IPS-20b (cell line): Measurements from ENCODE around the gene PALLD.

Experiments used
- H3K27ac ChIP-seq: one replicate; pipeline ENCODE4 v1.5.1; 2013; ENCODE audit warnings: low read length
- H3K27me3 ChIP-seq: 2 replicates; pipeline ENCODE4 v1.6.1; 2013; ENCODE audit warnings: mild to moderate bottlenecking, low read length, inconsistent platforms; ENCODE audit not compliant: insufficient read depth
- H3K36me3 ChIP-seq: 2 replicates; pipeline ENCODE4 v1.6.1; 2013; ENCODE audit warnings: low read depth, mild to moderate bottlenecking, inconsistent platforms, low read length, moderate library complexity; ENCODE audit not compliant: insufficient read depth
- H3K4me1 ChIP-seq: 2 replicates; pipeline ENCODE4 v1.6.1; 2013; ENCODE audit warnings: mild to moderate bottlenecking, control low read depth, inconsistent platforms, low read length, moderate library complexity; ENCODE audit not compliant: insufficient read depth
- H3K4me3 ChIP-seq: 2 replicates; pipeline ENCODE4 v1.5.1; 2013; ENCODE audit warnings: mild to moderate bottlenecking, low read length, inconsistent platforms
- H3K9ac ChIP-seq: 2 replicates; pipeline ENCODE4 v1.6.1; 2013; ENCODE audit warnings: low read depth, mild to moderate bottlenecking, inconsistent platforms, low read length, moderate library complexity
- H3K9me3 ChIP-seq: 2 replicates; pipeline ENCODE4 v1.6.1; 2013; ENCODE audit warnings: mild to moderate bottlenecking, low read depth, low read length, inconsistent platforms; ENCODE audit not compliant: insufficient read depth

Gene PALLD

DNA sequence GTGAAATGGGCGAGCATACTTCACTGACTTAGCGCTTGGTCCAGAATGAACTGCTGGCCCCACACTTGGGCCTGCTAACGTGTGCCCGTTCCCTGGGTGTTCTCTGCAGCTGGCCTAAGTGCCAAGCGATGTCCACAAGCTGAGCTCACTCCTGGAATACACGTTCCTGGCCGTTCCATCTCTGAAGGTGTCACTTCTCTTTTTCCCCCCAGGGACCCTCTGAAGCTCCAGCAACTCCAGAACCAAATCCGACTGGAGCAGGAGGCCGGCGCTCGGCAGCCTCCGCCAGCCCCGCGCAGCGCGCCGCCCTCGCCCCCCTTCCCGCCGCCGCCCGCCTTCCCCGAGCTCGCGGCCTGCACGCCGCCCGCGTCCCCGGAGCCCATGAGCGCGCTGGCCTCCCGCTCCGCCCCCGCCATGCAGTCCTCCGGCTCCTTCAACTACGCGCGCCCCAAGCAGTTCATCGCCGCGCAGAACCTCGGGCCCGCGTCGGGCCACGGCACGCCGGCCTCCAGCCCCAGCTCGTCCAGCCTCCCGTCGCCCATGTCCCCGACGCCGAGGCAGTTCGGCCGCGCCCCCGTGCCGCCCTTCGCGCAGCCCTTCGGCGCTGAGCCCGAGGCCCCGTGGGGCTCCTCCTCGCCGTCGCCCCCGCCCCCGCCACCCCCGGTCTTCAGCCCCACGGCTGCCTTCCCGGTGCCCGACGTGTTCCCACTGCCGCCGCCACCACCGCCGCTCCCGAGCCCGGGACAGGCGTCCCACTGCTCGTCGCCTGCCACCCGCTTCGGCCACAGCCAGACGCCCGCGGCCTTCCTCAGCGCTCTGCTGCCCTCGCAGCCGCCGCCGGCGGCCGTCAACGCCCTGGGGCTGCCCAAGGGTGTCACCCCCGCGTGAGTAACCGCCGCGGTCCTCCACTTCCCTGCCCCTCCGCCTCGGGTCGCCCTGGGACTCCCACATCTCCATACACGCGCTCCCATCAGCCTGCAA is 380.9 kb downstream of the PALLD start:
- Histone ChIP-seq H3K9ac (no peak overlapping the region), H3K9me3 (no peaks in the 10 kb centered on the region), H3K27me3 (no peaks in the 10 kb centered on the region), H3K4me3 (no peak overlapping the region), H3K36me3 (peaks cover 30% of the 10 kb centered on the region), H3K27ac (no peak overlapping the region), H3K4me1 (no peaks in the 10 kb centered on the region)

DNA sequence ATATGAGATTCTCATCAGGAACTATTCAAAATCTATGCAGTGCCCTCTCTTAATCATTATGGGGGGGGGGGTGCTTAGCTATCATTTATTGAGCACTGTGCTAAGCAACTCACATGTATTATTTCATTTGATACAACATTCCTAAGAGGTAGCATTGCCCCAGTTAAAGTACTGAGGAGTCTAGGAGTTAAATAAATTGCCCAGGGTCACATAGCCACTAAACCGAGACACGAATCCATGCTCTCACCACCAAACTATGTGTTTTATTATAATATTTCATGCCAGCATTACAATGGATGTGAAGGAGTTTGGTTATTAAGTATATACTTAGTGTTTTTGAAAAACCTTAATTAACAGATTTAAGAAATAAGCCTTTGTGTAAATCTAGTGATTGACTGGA is 381.8 kb downstream of the PALLD start:
- no peak overlapping the region for H3K9ac ChIP-seq
- H3K27ac ChIP-seq: no peak overlapping the region
- H3K9me3 ChIP-seq: no peaks in the 10 kb centered on the region
- H3K4me3 ChIP-seq: no peak overlapping the region
- H3K36me3 ChIP-seq: peaks cover 34% of the 10 kb centered on the region
- no peaks in the 10 kb centered on the region for H3K27me3 ChIP-seq
- H3K4me1 ChIP-seq: no peaks in the 10 kb centered on the region

DNA sequence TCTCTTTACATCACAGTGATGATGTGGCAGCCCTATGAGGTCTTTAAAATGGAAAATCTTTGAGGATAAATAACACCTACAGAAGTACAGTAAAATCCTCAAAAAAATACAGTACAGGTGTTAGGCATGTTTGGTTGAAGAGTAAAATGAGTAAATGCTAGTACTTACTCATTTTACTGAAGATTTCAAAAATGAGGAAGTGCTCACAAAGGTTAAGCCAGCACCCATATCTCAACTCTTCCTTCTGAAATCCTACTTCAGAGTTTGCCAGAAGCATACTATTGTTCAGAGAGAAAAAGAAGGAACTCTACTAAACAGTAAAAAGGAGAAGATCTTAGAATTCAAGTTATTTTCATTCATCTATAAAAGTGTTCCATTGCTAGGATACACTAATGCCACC is 382.3 kb downstream of the PALLD start:
- H3K36me3 ChIP-seq: peaks cover 35% of the 10 kb centered on the region
- H3K9ac ChIP-seq: no peak overlapping the region
- H3K4me3 ChIP-seq: no peak overlapping the region
- H3K4me1 ChIP-seq: no peaks in the 10 kb centered on the region
- H3K27ac ChIP-seq: no peak overlapping the region
- no peaks in the 10 kb centered on the region for H3K9me3 ChIP-seq
- H3K27me3 ChIP-seq: no peaks in the 10 kb centered on the region

DNA sequence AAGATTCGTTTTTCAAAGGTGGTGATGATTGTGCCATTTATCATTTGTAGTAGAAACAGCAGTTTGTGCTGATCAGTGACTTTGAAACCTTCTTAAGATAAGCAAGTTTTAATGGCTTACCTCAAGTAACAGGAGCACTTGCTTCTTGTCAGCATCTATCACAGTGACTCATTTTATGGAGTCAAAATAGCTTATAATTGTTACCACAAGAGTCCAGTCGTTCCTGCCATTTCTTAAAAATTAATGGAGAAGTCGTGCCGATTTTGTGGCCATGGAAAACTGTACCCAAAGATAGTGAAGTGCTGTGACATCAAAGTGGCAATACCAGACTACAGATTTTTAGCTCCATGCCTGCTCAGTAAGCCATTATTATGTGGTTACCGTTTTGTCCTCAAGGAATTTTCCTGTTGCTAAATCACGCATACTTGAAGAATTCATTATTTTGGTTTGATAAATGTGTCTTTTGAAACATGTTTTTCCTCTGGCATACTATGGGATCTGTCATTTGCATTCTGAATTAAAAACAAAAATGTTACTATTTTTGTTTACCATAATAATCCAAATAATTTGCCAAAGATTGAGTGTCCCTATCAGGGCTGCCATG is 383.3 kb downstream of the PALLD start:
- H3K9ac ChIP-seq: no peak overlapping the region
- no peak overlapping the region for H3K27ac ChIP-seq
- peaks cover 35% of the 10 kb centered on the region for H3K36me3 ChIP-seq
- no peak overlapping the region for H3K4me3 ChIP-seq
- no peaks in the 10 kb centered on the region for H3K9me3 ChIP-seq
- H3K4me1 ChIP-seq: no peaks in the 10 kb centered on the region
- no peaks in the 10 kb centered on the region for H3K27me3 ChIP-seq

DNA sequence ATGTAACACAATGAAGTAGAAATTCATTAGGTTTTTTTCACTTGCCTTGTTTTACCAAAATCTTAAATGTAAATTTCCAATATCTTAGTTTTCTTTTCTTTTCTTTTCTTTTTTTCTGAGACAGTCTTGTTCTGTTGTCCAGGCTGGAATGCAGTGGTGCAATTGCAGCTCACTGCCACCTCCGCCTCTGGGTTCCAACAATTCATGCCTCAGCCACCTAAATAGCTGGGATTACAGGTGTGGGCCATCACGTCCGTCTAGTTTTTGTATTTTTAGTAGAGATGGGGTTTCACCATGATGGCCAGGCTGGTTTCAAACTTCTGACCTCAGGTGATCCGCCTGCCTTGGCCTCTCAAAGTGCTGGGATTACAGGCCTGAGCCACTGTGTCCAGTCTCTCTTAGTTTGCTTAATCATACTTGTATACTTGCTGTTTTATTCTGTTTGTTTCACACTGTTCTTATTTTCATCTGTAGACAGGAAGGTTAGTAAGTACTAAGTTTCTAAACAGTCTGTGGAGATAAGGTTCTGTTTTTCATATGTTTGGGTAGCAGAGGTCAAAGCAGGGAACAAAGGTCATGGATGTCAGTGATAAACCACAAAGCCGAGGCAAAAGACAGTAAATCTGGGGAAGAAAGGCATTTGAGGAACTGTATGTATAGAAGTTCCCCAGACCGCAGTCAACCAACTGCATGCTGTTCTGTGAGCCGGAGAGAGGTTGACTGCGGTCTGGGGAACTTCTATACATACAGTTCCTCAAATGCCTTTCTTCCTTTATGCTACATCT is 384.2 kb downstream of the PALLD start:
- Histone ChIP-seq H3K27ac (no peak overlapping the region), H3K4me1 (no peaks in the 10 kb centered on the region)

DNA sequence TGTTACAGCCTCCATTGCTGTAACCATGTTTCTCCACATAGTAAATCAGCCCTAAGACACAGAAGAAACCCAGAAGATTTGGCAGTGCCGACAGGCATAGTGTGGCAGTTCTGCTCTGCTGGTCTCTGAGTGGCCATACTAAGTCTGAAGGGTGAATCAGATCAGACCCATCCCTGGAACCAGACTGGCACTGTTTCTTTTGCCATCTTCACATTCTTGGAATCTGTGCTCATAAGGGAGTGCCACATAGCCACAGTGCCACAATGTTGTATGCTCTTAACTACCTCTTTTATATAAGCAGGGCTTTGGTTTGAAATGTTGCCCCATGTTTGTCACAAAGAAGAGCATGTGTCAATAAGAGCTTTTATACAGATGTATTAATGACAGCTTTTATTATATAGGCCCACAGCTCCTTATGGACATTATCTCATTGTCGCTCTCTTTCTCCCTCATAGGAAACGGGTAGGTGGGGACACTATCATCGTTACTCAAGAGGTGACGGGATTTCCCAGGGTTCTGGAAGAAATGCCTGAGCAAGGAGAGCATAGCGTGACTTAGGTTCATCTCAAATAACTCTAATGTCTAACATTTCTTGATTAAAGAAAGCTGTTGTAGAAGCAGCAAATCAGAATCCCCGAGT is 385.0 kb downstream of the PALLD start:
- Histone ChIP-seq H3K9ac (no peak overlapping the region), H3K4me1 (no peaks in the 10 kb centered on the region), H3K36me3 (peaks cover 35% of the 10 kb centered on the region), H3K27me3 (no peaks in the 10 kb centered on the region), H3K4me3 (no peak overlapping the region), H3K27ac (no peak overlapping the region), H3K9me3 (no peaks in the 10 kb centered on the region)

More for the DNA sequence above, 384.2 kb downstream of the PALLD start:
- no peaks in the 10 kb centered on the region for H3K27me3 ChIP-seq
- H3K4me3 ChIP-seq: no peak overlapping the region
- no peak overlapping the region for H3K9ac ChIP-seq
- H3K36me3 ChIP-seq: peaks cover 35% of the 10 kb centered on the region
- H3K9me3 ChIP-seq: no peaks in the 10 kb centered on the region

DNA sequence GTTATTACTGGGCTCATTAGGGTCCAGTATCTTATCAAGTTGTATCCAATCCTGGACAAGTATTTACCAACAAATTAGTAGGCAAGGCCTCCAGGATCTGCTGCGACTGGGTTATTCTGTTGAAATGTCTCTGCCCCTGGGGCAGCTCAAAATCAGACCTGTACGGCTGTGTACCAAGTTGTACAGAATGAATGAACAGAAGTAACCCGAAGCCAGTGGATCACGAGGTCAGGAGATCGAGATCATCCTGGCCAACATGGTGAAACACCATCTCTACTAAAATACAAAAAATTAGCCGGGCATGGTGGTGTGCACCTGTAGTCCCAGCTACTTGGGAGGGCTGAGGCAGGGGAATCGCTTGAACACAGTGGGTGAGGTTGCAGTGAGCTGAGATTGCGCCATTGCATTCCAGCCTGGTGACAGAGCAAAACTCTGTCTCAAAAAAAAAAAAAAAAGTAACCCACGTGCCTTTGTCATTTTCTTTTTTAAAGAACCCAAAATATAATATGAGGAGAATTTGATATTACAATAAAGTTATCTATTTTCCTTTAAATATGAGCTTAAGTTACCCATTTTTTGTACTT is 385.9 kb downstream of the PALLD start:
- Histone ChIP-seq H3K4me1 (no peaks in the 10 kb centered on the region), H3K36me3 (peaks cover 35% of the 10 kb centered on the region), H3K27ac (no peak overlapping the region)

DNA sequence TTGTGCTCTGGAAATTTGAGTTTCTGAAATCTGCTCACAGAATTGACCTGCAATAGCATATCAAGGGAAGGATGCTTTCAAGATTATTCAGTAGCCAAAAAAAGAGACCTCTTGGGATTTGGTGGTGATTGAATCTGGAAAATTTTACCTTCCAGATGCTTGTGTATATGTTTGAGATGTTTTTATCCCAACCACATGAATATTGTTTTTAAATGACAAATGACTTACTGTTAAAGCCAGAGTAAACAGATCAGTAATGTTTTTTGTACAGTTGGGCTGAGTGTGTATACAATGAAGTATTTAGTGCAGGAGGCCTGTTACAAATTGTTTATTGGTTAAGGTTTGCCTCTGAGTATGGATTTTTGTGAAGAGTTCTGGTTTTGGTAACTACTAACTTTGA is 386.7 kb downstream of the PALLD start:
- Histone ChIP-seq H3K4me3 (no peak overlapping the region), H3K4me1 (no peaks in the 10 kb centered on the region), H3K9ac (no peak overlapping the region), H3K27me3 (no peaks in the 10 kb centered on the region), H3K27ac (no peak overlapping the region), H3K36me3 (peaks cover 32% of the 10 kb centered on the region), H3K9me3 (no peaks in the 10 kb centered on the region)

More for the DNA sequence above, 385.9 kb downstream of the PALLD start:
- no peaks in the 10 kb centered on the region for H3K9me3 ChIP-seq
- no peak overlapping the region for H3K4me3 ChIP-seq
- H3K27me3 ChIP-seq: no peaks in the 10 kb centered on the region
- no peak overlapping the region for H3K9ac ChIP-seq

DNA sequence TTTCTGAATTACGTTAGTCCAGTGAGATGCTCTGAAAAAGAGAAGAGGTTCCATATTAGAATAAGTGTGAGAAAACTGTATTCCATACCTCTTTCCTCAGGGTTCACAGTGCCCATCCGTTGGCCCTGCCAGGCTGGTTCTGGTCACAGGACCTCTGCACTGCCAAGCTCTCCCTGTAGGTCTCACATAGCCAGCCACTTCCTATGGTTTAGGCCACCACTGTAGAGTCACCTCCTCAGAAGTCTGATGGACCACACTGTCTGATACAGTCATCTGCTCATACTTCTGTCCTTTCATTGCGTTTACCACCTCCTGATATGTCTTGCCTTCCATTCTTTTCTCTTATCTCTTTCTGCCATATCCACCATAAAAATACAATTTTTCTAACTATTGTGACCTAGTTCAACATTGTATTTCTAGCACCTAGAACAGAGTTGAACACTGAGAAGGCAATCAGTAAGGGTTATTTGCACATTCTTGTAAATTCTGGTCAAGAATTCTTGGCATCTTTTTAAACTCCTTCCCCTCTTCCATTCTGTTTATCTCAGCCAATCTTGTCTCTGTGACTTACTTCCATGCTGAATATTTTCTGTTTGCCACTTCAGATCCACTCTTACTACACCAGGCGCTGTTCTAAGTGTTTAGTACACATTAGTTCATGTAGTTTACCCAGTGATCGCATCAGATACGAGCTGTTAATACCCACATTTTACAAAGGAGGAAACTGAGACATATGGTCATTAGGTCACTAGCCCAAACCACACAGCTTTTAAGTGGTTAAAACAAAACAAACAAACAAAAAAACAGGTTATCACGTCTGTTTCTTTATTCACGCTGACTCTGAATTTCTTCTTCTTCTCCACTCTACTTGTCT is 387.6 kb downstream of the PALLD start:
- no peak overlapping the region for H3K4me3 ChIP-seq
- H3K4me1 ChIP-seq: no peaks in the 10 kb centered on the region
- H3K9ac ChIP-seq: no peak overlapping the region
- no peaks in the 10 kb centered on the region for H3K9me3 ChIP-seq
- H3K27me3 ChIP-seq: no peaks in the 10 kb centered on the region
- no peak overlapping the region for H3K27ac ChIP-seq
- peaks cover 27% of the 10 kb centered on the region for H3K36me3 ChIP-seq

DNA sequence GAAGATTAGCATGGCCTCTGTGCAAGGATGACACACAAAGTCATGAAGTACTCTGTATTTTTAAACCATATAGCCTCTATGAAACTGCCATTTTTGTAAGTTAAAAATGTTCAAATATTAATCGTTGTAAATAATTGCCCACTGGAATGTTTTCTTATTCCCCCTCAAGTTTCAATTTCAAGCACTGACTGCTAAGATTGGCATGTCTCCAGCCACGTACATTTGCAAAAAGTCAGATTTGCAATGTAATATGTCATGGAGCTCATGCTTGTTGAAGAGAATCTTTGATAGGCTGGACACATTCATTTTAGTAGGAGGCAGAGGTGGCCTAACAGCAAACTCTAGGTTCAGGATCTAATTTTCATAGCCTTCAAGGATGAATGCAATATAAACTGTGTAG is 388.5 kb downstream of the PALLD start:
- Histone ChIP-seq H3K36me3 (peaks cover 29% of the 10 kb centered on the region), H3K9me3 (no peaks in the 10 kb centered on the region), H3K27me3 (no peaks in the 10 kb centered on the region), H3K4me1 (no peaks in the 10 kb centered on the region), H3K4me3 (no peak overlapping the region), H3K27ac (no peak overlapping the region), H3K9ac (no peak overlapping the region)
